Central memory CD8-positive, alpha-beta T cell (primary cell): Measurements from ENCODE around the gene M1AP.
"Not testable (repeated sequence)": the region's sequence is repeated elsewhere in the genome, so short reads cannot be mapped to it uniquely, and the experiment has no call there.

Source experiments
- ATAC-seq: fragments of 150-1000 bp; cut with Tn5 transposase; replicated peaks from 2 replicates; pipeline ENCODE4 v1.10.0; 2022; ENCODE audit warnings: mild to moderate bottlenecking, moderate FRiP score, moderate number of reproducible peaks; ENCODE audit not compliant: poor library complexity, severe bottlenecking; ENCODE audit errors: extremely low read depth
- DNase-seq, 2 donors: peaks; one replicate each; pipeline ENCODE4 v3.0.0; 2021; ENCODE audit warnings: low spot score in 2 of 2
- H3K27ac Mint-ChIP-seq: one replicate; pipeline ENCODE4 v1.8.0; 2022; ENCODE audit warnings: low read depth, mild to moderate bottlenecking, moderate library complexity, mixed read lengths
- H3K27me3 Mint-ChIP-seq: one replicate; pipeline ENCODE4 v1.8.0; 2022; ENCODE audit warnings: mixed read lengths
- H3K36me3 Mint-ChIP-seq: one replicate; pipeline ENCODE4 v1.8.0; 2022; ENCODE audit warnings: mild to moderate bottlenecking, moderate library complexity, mixed read lengths; ENCODE audit not compliant: insufficient read depth
- H3K4me1 Mint-ChIP-seq: one replicate; pipeline ENCODE4 v1.8.0; 2022; ENCODE audit warnings: mixed read lengths
- H3K4me3 Mint-ChIP-seq: one replicate; pipeline ENCODE4 v1.8.0; 2022; ENCODE audit warnings: mild to moderate bottlenecking, moderate library complexity, mixed read lengths
- H3K9me3 Mint-ChIP-seq: one replicate; pipeline ENCODE4 v1.8.0; 2022; ENCODE audit warnings: mixed read lengths

Gene M1AP

GRCh38 chr2:74566076-74566753 lies 81.9 kb downstream of the M1AP start:
- Mint-ChIP-seq H3K36me3 (no peaks in the 10 kb centered on the region), H3K27ac (no peak overlapping the region), H3K27me3 (peaks cover 55% of the 10 kb centered on the region), H3K4me3 (no peak overlapping the region), H3K9me3 (no peaks in the 10 kb centered on the region), H3K4me1 (no peaks in the 10 kb centered on the region)
- no peak for ATAC-seq
- DNase-seq, result no peak

- Mint-ChIP-seq H3K27me3 (peaks cover 64% of the 10 kb centered on the region), H3K27ac (no peak overlapping the region), H3K9me3 (no peaks in the 10 kb centered on the region), H3K4me3 (no peak overlapping the region), H3K4me1 (no peaks in the 10 kb centered on the region), H3K36me3 (no peaks in the 10 kb centered on the region)
- DNase-seq (no peak), ATAC-seq (no peak)
These were observed 83.9 kb downstream of the M1AP start for GRCh38 chr2:74564222-74564621.

GRCh38 chr2:74562126-74562775 lies 85.9 kb downstream of the M1AP start:
- DNase-seq, result no peak
- Mint-ChIP-seq H3K9me3 (no peaks in the 10 kb centered on the region), H3K4me3 (no peak overlapping the region), H3K27me3 (peaks cover 54% of the 10 kb centered on the region), H3K4me1 (no peaks in the 10 kb centered on the region), H3K36me3 (no peaks in the 10 kb centered on the region), H3K27ac (no peak overlapping the region)
- ATAC-seq, result no peak

DNA sequence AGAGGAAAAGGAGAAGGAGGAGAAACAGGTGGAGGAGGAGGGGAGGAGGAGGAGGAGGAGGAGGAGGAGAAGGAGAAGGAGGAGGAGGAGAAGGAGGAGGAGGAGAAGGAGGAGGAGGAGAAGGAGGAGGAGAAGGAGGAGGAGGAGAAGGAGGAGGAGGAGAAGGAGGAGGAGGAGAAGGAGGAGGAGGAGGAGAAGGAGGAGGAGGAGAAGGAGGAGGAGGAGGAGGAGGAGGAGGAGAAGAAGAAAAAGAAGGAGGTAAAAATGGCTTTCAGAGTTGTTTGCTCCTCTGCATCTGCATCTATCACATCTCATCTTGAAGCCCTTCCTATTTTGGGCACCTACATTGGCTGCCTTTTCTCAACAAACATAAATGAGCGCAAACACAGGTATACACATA lies 87.1 kb downstream of the M1AP start:
- not testable (repeated sequence) for H3K9me3 Mint-ChIP-seq, DNase-seq, H3K4me3 Mint-ChIP-seq, H3K27ac Mint-ChIP-seq, H3K36me3 Mint-ChIP-seq, ATAC-seq, H3K4me1 Mint-ChIP-seq
- H3K27me3 Mint-ChIP-seq, result peaks cover 48% of the 10 kb centered on the region

DNA sequence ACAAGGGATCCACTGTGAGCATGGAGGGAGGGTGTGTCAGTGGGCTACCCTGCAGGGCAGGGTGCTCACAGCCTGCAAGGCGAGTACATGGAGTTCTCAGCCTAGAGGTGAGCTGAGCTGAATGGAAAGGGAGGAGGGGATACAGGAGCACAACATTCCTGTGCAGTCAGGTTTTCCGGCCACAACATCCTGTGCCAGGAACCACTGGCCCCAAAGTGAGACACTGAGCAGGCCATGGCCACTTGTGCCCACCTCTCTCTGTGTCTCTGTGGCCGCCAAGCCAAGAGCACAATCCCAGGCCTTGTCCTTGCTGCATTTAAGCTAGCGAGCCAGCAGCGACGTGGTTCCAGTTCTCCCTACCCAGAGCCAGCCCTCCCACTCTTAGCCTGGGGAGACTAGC lies 87.5 kb downstream of the M1AP start:
- no peak overlapping the region for H3K4me3 Mint-ChIP-seq
- H3K9me3 Mint-ChIP-seq, result no peaks in the 10 kb centered on the region
- peaks cover 6% of the 10 kb centered on the region for H3K36me3 Mint-ChIP-seq
- no peak overlapping the region for H3K27ac Mint-ChIP-seq
- ATAC-seq (no peak), DNase-seq (no peak)
- peaks cover 43% of the 10 kb centered on the region for H3K27me3 Mint-ChIP-seq
- peaks cover 1% of the 10 kb centered on the region for H3K4me1 Mint-ChIP-seq

DNA sequence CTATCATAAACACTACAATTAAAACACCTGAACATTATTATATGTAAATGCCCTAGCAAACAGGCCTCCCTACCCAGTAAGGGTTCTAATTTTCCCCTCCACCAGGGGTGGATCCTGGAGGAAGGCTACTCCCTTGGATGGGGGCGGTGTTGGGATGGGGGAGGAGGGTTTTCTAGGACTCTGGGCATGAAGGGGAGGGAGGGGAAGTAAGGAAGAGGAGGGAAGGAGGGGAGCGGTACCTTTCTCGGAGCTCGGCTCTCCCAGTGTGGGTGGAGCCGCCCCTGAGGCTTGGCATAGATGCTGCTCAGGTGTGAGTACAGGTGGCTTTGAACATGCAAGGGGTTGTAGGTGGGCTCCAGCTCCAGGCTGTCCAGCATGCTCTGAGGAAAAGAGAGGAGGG lies 88.2 kb downstream of the M1AP start:
- no peak overlapping the region for H3K4me3 Mint-ChIP-seq
- H3K27ac Mint-ChIP-seq, result no peak overlapping the region
- H3K4me1 Mint-ChIP-seq, result peaks cover 7% of the 10 kb centered on the region
- peaks cover 40% of the 10 kb centered on the region for H3K27me3 Mint-ChIP-seq
- ATAC-seq (no peak), DNase-seq (no peak)
- peaks cover 11% of the 10 kb centered on the region for H3K36me3 Mint-ChIP-seq
- H3K9me3 Mint-ChIP-seq, result no peaks in the 10 kb centered on the region

GRCh38 chr2:74558284-74559230 lies 89.6 kb downstream of the M1AP start:
- no peaks in the 10 kb centered on the region for H3K9me3 Mint-ChIP-seq
- H3K36me3 Mint-ChIP-seq, result peaks cover 22% of the 10 kb centered on the region
- no peak overlapping the region for H3K27ac Mint-ChIP-seq
- H3K4me3 Mint-ChIP-seq, result no peak overlapping the region
- H3K4me1 Mint-ChIP-seq, result peaks cover 10% of the 10 kb centered on the region
- peaks cover 31% of the 10 kb centered on the region for H3K27me3 Mint-ChIP-seq
- ATAC-seq (no peak), DNase-seq (no peak)

DNA sequence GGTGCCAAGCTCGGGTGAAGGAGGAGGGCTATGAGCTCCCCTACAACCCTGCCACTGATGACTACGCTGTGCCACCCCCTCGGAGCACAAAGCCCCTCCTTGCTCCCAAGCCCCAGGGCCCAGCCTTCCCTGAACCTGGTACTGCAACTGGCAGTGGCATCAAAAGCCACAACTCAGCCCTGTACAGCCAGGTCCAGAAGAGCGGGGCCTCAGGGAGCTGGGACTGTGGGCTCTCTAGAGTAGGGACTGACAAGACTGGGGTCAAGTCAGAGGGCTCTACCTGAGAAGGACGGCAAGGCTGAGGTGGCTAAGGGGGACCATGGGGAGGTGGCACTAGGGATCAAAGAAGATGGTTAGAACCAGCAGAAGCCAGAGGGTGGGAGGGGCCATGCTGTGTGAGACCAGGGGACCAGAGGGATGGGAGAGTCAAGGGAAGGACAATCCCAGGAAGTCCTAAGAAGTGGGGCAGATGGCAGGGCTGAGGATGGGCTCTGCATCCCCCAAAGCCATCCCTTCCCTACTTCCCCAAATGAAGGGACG lies 91.2 kb downstream of the M1AP start:
- ATAC-seq (no peak), DNase-seq (no peak)
- peaks cover 27% of the 10 kb centered on the region for H3K36me3 Mint-ChIP-seq
- H3K4me3 Mint-ChIP-seq, result peak overlapping the region; percentile 88
- H3K27ac Mint-ChIP-seq, result no peak overlapping the region
- H3K9me3 Mint-ChIP-seq, result no peaks in the 10 kb centered on the region
- H3K4me1 Mint-ChIP-seq, result peaks cover 12% of the 10 kb centered on the region
- peaks cover 16% of the 10 kb centered on the region for H3K27me3 Mint-ChIP-seq

DNA sequence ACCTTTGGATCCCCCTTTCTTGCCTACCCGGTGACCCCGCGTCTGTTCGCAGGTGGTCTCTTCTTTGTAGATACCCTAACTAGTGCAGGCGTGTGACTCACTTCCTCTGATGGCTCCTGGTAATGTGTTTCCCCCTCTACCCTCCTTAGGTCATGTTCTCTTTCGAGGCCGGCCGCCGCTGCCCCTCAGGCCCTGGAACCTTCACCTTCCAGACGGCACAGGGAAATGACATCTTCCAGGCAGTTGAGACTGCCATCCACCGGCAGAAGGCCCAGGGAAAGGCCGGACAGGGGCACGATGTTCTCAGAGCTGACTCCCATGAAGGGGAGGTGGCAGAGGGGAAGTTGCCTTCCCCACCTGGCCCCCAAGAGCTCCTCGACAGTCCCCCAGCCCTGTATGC lies 92.0 kb downstream of the M1AP start:
- Mint-ChIP-seq H3K4me1 (peaks cover 12% of the 10 kb centered on the region), H3K27ac (peak overlapping the region; percentile 49), H3K27me3 (peaks cover 17% of the 10 kb centered on the region), H3K36me3 (peaks cover 27% of the 10 kb centered on the region), H3K4me3 (peak overlapping the region; percentile 88), H3K9me3 (no peaks in the 10 kb centered on the region)
- ATAC-seq (no peak), DNase-seq (no peak)

DNA sequence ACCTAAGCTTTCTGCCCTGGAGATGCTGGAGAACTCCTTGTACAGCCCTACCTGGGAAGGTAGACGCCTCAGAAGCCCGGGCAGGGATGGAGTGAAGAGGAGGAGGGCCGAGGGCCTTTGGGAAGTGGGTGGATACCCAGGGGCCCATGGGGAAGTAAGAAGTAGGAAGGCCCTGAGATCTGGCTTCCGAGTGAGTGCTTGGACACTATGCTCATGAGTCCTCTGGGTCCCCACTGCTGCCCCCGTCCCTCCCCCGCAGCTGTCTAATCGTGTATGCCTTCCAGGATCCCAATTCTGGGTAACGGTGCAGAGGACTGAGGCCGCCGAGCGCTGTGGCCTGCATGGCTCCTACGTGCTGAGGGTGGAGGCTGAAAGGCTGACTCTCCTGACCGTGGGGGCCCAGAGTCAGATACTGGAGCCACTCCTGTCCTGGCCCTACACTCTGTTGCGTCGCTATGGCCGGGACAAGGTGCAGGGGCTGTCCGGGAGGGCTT lies 92.5 kb downstream of the M1AP start:
- Mint-ChIP-seq H3K27ac (peak overlapping the region; percentile 88), H3K9me3 (no peaks in the 10 kb centered on the region), H3K4me1 (peaks cover 12% of the 10 kb centered on the region), H3K4me3 (peak overlapping the region; percentile 88), H3K27me3 (peaks cover 21% of the 10 kb centered on the region), H3K36me3 (peaks cover 27% of the 10 kb centered on the region)
- ATAC-seq (no peak), DNase-seq (no peak)

DNA sequence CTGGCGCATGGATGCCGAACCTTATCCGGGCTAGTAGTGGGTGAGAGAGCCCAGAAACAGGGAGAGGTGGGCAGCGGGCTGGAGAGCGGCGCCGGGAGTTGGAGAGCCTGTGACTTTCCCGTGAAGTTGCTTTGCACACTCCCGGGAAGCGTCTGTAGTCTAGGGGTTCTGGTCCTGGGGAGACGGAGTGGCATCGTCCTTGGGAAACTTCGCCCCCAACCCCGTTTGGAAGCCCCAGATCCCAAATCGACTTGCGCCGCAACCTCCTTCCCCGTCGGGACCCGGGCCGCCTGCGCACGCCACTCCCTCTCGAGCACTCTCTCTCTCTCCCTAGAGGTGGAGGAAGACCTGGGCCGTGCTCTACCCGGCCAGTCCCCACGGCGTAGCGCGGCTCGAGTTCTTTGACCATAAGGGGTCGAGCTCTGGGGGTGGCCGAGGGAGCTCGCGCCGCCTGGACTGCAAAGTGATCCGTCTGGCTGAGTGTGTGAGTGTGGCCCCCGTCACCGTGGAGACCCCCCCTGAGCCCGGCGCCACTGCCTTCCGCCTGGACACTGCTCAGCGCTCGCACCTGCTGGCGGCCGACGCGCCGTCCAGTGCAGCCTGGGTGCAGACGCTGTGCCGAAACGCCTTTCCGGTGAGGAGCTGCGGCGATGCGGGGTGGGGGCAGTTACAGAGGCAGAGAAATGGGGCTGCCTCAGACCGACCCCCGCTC lies 93.2 kb downstream of the M1AP start:
- ATAC-seq (peak; percentile 47), DNase-seq (peak in 1 of 2 donors; percentile 34)
- Mint-ChIP-seq H3K4me1 (peaks cover 12% of the 10 kb centered on the region), H3K4me3 (peak overlapping the region; percentile 88), H3K36me3 (peaks cover 27% of the 10 kb centered on the region), H3K27me3 (peaks cover 21% of the 10 kb centered on the region), H3K9me3 (no peaks in the 10 kb centered on the region), H3K27ac (peak overlapping the region; percentile 88)
